Stimulated activated CD4-positive, alpha-beta T cell treated with anti-CD3 and anti-CD28 coated beads, Interleukin-15, amount 100 ng/mL, for 48 hours (primary cell): Measurements from ENCODE around the gene CLCN3.
"Not testable (repeated sequence)": the region's sequence is repeated elsewhere in the genome, so short reads cannot be mapped to it uniquely, and the experiment has no call there.

Experiments used
- DNase-seq, 2 donors: peaks; one replicate each; pipeline ENCODE4 v3.0.0-alpha.2; 2020; ENCODE audit warnings: low read depth in 2 of 2

CLCN3 gene

DNA sequence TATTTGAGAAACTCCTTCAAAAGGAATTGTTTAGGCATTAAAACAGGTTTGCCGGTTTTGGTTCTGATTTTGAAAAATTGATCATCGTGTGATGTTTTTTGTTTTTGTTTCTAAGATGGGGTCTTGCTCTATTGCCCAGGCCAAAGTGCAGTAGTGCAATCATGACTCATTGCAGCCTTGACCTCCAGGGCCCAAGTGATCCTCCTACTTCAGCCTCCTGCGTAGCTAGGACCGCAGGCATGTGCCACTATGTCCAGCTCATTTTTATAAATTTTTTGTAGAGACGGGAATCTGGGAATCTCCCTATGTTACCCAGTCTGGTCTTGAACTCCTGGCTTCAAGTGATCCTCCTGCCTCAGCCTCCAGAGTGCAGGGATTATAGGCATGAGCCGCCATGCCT lies 35.0 kb downstream of the CLCN3 start:
- no peak for DNase-seq

DNA sequence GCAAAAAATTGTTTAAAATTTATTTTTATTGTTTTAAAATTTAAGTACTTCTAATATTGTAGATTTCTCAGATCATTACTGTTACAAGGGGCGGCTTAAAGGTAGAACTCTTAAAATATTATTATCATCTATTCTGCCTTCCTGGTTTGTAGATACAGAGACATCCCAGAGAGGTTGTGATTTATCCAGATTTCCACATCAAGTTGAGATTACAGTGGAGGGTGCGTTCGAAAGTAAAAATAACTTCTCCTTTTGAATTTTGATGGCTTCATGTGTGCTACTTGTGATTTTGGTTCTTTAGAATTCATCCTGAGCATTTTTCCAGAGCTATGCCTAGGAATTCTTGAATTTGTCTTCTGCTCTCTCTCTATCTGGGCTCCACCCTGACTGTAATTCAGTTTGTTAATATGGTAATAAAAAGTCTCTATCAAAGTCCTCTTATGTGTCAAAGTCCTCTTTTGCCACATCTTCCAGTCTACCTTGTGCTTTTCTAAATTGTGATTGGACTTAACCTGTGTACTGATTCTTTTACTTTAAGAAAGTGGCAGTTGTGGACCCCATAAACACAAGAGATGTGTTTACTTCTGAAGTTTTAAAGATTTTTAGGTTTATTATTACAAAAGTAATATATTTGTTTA lies 37.2 kb downstream of the CLCN3 start:
- no peak for DNase-seq

- DNase-seq = no peak
These were observed 37.8 kb downstream of the CLCN3 start for GRCh38 chr4:169658196-169658595.

GRCh38 chr4:169658975-169659715 lies 38.8 kb downstream of the CLCN3 start:
- DNase-seq = no peak

- peak; percentile 46 to 59 for DNase-seq
These were observed 39.6 kb downstream of the CLCN3 start for GRCh38 chr4:169659716-169660670.

- no peak for DNase-seq
These were observed 40.6 kb downstream of the CLCN3 start for GRCh38 chr4:169660929-169661328.

DNA sequence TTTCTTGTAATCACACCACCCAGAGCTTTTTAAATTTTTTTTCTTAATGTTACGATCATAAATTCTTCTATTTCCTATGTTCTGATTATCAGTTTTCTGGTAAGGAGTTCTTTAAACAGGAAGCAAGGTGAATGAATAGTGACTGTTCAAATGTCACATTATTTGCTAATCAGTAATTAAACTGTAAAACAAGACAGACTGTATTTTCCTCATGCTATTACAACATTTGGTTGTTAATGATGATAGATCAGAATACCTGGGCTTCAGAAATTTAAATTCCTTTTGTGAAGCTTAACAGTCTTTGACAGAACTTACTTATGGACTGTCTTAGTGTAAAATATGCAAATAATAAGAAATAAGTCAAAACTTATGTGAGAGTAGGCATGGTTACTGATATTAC lies 41.4 kb downstream of the CLCN3 start:
- no peak for DNase-seq

- DNase-seq = no peak
These were observed 41.8 kb downstream of the CLCN3 start for GRCh38 chr4:169662206-169662605.

DNA sequence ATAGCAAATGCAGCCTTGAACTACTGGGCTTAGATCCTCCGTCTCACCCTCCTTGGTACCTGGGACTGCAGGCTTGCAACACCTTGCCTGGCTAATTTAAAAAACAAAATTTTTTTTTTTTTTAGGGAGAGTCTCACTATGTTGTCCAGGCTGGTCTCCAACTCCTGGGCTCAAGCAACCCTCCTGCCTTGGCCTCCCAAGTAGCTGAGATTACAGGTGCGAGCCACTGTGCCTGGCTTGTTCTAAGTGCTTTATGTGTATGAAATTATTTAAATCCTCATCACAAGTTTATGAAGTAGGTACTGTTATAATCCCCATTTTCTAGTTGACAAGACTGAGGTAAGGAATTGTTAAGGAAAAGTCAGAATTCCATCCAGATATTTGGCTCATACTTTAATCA lies 43.0 kb downstream of the CLCN3 start:
- no peak for DNase-seq

- no peak for DNase-seq
These were observed 43.5 kb downstream of the CLCN3 start for GRCh38 chr4:169663831-169664230.

DNA sequence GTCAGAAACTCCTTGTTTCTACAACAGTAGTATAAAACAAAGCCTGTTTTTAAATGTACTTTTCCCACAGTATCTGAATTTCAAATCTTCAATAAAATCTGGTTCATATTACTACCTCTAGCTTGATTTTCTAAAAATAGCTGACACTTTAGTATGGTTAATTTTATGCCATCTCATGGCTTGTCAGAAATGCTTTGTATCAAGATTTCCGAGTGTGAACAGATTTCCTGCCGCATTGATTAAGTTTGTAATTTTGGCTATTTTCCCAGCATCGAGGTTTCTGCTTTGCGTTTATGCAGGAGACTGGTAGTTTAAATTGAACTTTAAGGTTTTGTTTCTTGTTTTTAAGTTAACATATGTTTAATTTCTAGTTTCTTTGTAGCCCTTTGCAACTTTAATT lies 44.2 kb downstream of the CLCN3 start:
- DNase-seq = no peak

- no peak for DNase-seq
These were observed 44.8 kb downstream of the CLCN3 start for GRCh38 chr4:169665046-169665737.

DNA sequence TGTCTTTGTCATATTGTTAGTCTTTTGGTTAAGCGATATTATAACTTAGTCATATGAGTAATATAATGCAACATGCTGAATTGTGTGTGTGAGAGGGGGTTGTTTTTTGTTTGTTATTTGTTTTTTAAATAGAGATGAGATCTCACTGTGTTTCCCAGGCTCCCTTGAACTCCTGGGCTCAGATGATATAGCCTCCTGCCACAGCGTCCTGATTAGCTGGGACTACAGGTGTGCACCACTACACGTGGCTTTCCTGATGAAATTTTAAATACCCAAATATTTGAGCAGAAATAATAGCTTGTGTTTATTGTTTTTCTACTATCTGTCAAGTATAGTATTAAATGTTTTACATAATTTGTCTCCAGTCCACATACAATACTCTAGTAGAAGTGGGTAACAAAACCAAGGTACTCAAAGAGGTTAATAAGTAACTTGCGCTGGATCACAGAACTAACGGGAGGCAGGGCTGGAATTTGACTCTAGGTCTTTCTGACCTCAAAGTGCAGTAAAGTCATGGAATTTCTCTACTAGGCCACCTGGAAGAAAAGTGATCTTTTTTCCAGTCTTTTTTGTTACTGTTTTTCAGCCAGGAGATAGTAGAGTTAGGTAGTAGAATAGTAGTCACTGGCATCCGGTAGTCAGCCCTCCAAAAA lies 47.8 kb downstream of the CLCN3 start:
- no peak for DNase-seq

DNA sequence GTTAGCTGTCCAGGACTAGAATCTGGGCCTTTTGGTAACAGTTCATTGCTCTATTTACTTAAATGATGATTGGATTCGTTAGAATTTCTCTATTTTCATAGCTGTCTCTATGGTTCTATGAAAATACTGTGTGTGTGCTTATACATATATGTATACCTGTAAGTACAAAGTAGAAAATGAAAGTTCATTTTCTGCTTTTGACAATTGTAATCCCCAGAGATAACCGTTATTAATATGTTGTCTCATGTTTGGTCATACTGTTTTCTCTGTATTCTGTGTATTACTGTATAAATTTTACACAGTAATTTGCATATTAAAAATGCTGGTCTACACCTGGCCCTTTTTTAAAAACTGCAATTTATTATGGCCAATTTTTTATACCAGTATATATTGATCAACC lies 55.4 kb downstream of the CLCN3 start:
- no peak for DNase-seq

GRCh38 chr4:169677150-169677748 lies 56.9 kb downstream of the CLCN3 start:
- no peak for DNase-seq

GRCh38 chr4:169678486-169678885 lies 58.1 kb downstream of the CLCN3 start:
- DNase-seq = not testable (repeated sequence)

DNA sequence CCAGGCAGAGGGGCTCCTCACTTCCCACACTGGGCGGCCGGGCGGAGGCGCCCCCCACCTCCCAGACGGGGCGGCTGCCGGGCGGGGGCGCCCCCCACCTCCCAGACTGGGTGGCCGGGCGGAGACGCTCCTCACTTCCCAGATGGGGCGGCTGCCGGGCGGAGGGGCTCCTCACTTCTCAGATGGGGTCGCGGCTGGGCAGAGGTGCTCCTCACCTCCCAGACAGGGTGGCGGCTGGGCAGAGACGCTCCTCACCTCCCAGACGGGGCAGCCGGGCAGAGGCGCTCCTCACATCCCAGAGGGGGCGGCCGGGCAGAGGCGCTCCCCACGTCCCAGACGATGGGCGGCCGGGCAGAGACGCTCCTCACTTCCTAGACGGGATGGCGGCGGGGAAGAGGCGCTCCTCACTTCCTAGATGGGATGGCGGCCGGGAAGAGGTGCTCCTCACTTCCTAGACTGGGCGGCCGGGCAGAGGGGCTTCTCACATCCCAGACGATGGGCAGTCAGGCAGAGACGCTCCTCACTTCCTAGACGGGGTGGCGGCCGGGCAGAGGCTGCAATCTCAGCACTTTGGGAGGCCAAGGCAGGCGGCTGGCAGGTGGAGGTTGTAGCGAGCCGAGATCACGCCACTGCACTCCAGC lies 58.7 kb downstream of the CLCN3 start:
- DNase-seq = not testable (repeated sequence)

GRCh38 chr4:169682372-169683047 lies 62.1 kb downstream of the CLCN3 start:
- DNase-seq = no peak

- DNase-seq = no peak
These were observed 69.3 kb downstream of the CLCN3 start for GRCh38 chr4:169689681-169690080.

GRCh38 chr4:169690787-169691186 lies 70.4 kb downstream of the CLCN3 start:
- no peak for DNase-seq
